ENCODE results near the gene PLCB1.

GRCh38 chr20:8616792-8617191 lies 484.7 kb downstream of the PLCB1 start:
- no peak for TF ChIP-seq POLR2A (IDR thresholded peaks at IDR 0.05)
- no peak for TF ChIP-seq CTCF (IDR thresholded peaks at IDR 0.05)

All from uterus (tissue), 2 donors.